Stimulated activated CD8-positive, alpha-beta memory T cell treated with anti-CD3 and anti-CD28 coated beads, Interleukin-7, amount 100 ng/mL, for 1 hour (primary cell): ENCODE data around the gene DGKH.
A peak's percentile ranks its signal among the peaks of the same experiment; 100 is the strongest.

Experiments
- DNase-seq, 2 donors: peaks; one replicate each; pipeline ENCODE4 v3.0.0-alpha.2; 2020; ENCODE audit warnings: low read depth in 2 of 2

DGKH gene

DNA sequence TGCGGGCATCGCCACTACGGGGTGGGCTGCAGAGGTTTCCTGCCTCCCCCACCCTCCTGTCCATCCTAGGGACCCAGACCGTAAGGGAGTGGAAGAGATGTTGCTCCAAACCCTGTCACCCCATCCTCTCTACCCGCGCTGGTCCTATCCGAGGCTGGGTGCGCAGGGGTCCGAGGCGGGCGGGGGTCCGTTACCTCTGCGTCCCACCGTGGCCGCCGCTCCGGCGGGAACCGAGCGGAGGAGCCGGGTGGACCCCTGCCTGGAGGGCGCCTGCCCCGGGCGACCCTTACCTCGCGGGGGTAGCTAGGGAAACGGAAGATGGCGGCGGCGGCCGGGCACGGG, at the start of gene DGKH:
Gene DGKH, plus strand, starts transcription at position 307 of the 342 bp plus-strand sequence. CDS start 126 bp downstream, outside the sequence.
- DNase-seq: no peak

DNA sequence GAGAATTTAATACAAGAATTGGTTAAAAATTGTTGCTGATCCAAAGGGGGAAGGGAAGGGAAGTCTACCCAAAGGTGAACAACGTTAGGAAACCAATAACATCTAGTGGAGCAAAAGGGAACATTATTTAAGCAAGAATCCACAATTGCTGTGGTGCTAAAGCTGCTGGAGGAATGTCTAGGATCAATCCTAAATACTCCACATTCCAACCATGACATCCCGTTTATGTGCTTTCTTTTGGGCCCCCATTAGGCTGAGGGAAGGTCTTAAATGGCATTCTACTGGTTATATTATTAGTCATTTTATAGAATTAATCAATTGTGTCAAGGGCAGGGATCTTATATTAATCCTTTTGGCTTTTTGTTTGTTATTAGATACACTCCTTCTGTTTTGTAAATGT, 47.6 kb upstream of the DGKH start:
- DNase-seq: no peak

- DNase-seq: no peak
Observed at GRCh38 chr13:42001580-42001979, 46.9 kb upstream of the DGKH start.

DNA sequence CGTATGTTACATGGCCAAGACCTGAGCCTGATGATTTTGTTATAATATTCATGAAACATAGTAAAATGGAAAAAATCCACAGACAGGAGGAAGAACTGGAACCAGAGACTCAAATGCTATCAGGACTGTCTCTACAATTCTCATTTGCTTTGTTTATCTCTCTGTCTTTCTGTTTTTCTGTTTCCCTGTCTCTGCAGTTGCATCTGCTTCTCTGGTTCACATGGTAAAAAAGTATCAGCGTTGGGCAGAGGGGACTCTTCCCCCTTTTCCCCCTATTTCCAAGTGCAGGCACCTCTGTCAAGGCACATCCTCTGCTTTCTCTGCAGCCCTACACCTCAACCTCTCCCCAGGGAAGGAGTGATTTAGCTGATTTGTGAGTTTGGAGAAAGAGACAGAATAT, 46.4 kb upstream of the DGKH start:
- no peak for DNase-seq

- no peak for DNase-seq
Observed at GRCh38 chr13:42007844-42008243, 40.6 kb upstream of the DGKH start.

GRCh38 chr13:42009057-42009456, 39.4 kb upstream of the DGKH start:
- DNase-seq: no peak

DNA sequence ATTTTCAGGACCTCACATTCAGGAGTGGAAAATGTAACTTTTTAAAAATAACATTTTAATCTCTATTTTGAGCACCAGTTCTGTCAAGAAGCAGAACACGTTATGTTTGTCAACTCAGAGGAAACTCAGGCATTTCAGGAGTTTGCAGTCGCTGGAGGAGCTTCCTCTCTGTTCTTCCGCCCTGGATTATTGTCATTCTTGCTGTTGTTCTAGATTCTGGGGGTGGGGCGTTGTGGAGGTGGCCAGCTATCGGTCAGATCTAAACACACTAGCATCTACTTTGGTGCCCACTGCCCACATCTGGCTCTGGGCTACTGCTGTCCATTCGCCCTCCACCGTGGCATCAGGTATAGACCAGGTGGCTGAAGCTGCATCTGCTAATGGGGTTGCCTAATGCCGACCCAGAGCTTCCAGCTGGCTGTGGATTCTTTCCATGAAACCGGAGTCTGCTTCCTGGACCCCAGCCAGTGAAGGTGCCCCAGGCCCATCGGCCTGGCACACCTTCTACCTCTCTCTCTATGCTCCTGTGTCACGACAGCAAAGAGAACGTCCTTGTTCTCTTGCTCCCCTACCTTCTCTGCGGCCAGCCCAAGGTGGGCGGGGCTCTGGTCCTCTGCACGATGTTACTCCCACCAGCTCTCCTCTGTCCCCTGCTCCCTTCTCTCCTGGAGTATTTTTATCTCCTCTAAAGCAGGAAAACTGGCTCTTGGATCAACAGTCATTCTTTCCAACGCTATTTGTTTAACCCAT, 36.7 kb upstream of the DGKH start:
- DNase-seq: no peak

- no peak for DNase-seq
Observed at GRCh38 chr13:42014119-42014518, 34.3 kb upstream of the DGKH start.

DNA sequence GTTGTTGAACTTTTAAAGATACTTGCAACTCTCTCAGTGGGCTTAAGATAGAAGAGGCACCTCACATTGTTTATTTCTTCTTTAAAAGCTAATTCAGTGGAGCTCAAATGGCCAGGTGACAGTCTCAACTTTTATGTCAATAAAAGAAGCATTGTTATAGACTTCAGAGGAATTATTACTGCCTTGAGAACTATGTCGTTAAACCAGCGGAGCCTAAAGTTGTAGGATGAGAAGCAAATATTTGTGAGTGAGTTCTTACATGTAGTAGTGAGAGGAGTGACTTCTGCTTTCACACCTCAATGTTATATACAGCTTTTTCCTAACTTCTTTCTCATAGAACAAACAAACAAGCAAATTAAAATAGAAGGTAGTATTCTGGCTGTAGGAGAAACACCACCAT, 31.2 kb upstream of the DGKH start:
- DNase-seq: no peak

GRCh38 chr13:42021851-42022250, 26.6 kb upstream of the DGKH start:
- no peak for DNase-seq

- no peak for DNase-seq
Observed at GRCh38 chr13:42022336-42022735, 26.1 kb upstream of the DGKH start.

GRCh38 chr13:42022796-42023493, 25.5 kb upstream of the DGKH start:
- no peak for DNase-seq

GRCh38 chr13:42027286-42027685, 21.2 kb upstream of the DGKH start:
- DNase-seq: no peak

- no peak for DNase-seq
Observed at GRCh38 chr13:42028113-42028799, 20.2 kb upstream of the DGKH start.

DNA sequence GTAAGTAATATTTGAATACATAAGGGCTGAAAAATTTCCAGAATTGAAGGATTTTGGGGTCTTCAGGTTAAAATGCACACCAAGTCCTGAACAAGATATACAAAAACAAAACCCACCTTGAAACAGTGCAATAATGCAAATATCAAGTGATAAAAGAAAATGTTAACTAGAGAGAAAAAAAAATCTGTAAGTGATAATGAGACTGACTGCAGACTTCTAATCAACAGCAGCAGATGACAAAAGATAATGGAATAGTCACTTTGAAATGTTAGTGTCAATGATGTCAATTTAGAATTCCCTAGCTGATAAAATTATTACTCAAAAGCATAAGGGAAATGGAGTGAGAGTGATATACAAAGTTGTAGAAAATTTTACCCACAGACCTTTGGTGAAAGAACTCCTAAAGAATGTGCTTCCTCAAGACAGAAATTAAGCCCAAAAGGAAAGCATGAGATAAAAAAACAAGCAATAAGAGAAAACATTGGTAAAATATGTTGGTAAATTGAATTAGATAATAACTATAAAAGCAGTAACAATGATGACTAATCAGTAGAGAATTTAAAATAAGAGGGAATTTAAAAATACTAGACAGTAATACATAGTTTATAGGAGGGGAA, 12.4 kb upstream of the DGKH start:
- DNase-seq: no peak

GRCh38 chr13:42036711-42037110, 11.7 kb upstream of the DGKH start:
- DNase-seq: no peak

GRCh38 chr13:42038661-42039456, 9.6 kb upstream of the DGKH start:
- DNase-seq: no peak

DNA sequence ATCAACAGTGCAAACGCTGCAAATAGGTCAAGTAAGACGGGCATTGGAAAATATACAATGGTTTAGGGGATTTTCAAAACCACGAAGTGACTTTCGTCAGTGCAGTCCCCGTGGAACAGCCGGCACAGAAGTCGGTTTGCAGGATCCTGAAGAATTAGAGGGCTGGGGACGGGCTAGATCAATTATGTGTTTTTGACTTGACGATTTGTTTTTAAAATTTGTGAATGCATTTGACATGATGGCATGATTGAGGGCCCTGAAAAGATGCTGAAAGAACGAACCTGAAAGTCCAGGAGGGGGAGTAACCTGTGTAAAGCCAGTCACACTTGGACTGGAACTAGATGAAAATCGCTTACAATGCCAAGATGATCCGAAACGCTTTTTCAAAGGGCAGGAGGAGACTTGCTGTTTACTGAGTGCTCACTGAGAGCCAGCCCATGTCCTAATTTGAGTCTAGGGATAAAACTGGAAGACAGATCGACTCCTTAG, 8.9 kb upstream of the DGKH start:
- no peak for DNase-seq

- DNase-seq: peak; percentile 79 to 82
Observed at GRCh38 chr13:42039946-42040729, 8.3 kb upstream of the DGKH start.

DNA sequence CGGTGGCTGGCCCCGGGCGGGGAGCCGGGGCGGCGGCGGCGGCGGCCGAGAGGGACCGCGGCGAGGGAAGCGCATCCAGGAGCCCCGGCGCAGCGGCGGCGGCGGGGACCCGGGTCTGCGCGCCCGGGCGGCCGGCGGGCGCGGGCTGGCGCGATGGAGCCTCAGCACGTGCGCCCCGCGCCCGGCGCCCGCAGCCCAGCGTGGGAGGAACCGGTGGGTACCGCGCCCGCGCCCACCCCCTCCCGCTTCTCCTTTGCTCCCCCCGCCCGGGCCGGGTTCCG, 7.8 kb upstream of the DGKH start:
- no peak for DNase-seq
